NT2/D1 (cell line): ENCODE measurements around the gene TRAK2.

Experiments used
- YY1 ChIP-seq: IDR thresholded peaks from 2 replicates; pipeline ENCODE4 v1.6.1; 2011; ENCODE audit not compliant: insufficient read length, insufficient read depth
- ZNF274 ChIP-seq: IDR thresholded peaks from 2 replicates; pipeline ENCODE4 v1.6.1; 2011; ENCODE audit warnings: mild to moderate bottlenecking, low read depth, low read length

- no peak for TF ChIP-seq YY1
- TF ChIP-seq ZNF274: no peak
Measured at GRCh38 chr2:201450954-201451291, 335 bp downstream of the TRAK2 start.
